MG63 (cell line): ENCODE data around the gene APC2. TPM values are rescaled to one million over a fixed set of nuclear protein-coding genes. Genes with fewer than 3 reads are reported as not detected.

Source experiments
- DNase-seq: peaks from one replicate; pipeline ENCODE4 v3.0.0-alpha.2; 2020
- H3K27me3 ChIP-seq: fragments of 250-450 bp; sonication (Bioruptor Pico); 2 replicates; pipeline ENCODE4 v1.5.1; 2020; ENCODE audit warnings: mild to moderate bottlenecking, moderate library complexity
- H3K36me3 ChIP-seq: fragments of 250-450 bp; sonication (Bioruptor Pico); 2 replicates; pipeline ENCODE4 v1.5.1; 2020; ENCODE audit warnings: mild to moderate bottlenecking, moderate library complexity
- H3K4me3 ChIP-seq: fragments of 250-450 bp; sonication (Bioruptor Pico); 2 replicates; pipeline ENCODE4 v1.5.1; 2020; ENCODE audit warnings: mild to moderate bottlenecking, moderate library complexity
- H3K9me3 ChIP-seq: fragments of 250-450 bp; sonication (Bioruptor Pico); 2 replicates; pipeline ENCODE4 v1.5.1; 2020; ENCODE audit warnings: mild to moderate bottlenecking, moderate library complexity
- total RNA-seq: library from RNA; depleted of rRNA; stranded (reverse); fragments of >200 nt; shearing (Covaris generic); gene quantifications from 2 replicates; pipeline ENCODE4 v1.2.3, GENCODE V29; 2014; ENCODE audit warnings: low replicate concordance; rRNA removed

Gene APC2, protein sequence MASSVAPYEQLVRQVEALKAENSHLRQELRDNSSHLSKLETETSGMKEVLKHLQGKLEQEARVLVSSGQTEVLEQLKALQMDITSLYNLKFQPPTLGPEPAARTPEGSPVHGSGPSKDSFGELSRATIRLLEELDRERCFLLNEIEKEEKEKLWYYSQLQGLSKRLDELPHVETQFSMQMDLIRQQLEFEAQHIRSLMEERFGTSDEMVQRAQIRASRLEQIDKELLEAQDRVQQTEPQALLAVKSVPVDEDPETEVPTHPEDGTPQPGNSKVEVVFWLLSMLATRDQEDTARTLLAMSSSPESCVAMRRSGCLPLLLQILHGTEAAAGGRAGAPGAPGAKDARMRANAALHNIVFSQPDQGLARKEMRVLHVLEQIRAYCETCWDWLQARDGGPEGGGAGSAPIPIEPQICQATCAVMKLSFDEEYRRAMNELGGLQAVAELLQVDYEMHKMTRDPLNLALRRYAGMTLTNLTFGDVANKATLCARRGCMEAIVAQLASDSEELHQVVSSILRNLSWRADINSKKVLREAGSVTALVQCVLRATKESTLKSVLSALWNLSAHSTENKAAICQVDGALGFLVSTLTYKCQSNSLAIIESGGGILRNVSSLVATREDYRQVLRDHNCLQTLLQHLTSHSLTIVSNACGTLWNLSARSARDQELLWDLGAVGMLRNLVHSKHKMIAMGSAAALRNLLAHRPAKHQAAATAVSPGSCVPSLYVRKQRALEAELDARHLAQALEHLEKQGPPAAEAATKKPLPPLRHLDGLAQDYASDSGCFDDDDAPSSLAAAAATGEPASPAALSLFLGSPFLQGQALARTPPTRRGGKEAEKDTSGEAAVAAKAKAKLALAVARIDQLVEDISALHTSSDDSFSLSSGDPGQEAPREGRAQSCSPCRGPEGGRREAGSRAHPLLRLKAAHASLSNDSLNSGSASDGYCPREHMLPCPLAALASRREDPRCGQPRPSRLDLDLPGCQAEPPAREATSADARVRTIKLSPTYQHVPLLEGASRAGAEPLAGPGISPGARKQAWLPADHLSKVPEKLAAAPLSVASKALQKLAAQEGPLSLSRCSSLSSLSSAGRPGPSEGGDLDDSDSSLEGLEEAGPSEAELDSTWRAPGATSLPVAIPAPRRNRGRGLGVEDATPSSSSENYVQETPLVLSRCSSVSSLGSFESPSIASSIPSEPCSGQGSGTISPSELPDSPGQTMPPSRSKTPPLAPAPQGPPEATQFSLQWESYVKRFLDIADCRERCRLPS (N-terminal part only)
- 0.59 and 2.0 TPM in 2 replicates for total RNA-seq

DNA sequence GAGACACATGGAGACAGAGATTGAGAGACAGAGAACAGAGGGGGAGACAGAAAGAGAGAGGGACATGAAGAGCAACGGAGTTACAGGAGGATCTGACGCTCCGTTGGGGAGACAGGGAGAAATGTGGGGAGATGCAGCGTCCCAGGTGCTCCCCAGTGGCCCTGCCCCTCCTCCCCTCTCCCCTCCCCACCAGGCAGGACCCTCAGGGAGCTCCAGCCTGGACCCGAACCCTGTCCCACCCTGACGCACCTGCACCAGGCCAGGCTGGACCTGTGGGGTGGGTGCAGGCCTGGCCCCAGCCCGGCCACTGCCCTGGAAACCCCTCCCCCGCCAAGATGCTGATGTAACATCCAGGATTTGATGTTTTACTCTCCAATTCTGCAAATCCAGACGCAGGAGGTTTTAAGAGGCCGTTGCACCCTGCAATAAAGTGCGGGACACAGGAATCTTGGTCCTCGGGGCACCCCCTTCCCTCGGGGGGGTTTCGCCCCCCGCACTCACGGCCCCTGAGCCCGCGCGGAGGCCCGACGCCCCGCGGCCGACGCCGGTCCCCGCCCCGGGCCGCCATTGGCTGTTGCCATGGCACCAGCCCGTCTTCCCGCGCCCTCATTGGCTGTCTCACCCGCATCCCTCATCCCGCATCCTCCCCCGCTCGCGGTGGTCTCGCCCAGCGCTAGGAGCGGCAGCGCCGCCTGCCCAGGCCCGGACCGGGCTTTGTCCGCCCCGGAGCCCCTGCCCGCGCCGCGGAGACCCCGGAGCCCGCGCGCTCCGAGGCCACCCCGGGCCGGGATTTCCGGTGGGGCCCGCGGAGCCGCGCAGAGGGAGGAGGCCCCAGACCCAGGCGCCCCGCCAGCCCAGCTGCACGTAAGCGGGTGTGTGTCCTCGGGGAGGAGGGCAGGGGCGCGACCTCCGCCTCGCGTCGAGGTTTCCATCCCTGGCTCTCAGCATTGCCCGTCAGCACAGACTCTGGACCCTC is at the start of gene APC2:
TSS of gene APC2 (plus strand) at position 655 of the 976 bp plus-strand sequence. CDS start 2,881 bp downstream, outside the sequence.
- no peaks in the 10 kb centered on the region for H3K36me3 ChIP-seq
- DNase-seq = no peak
- no peaks in the 10 kb centered on the region for H3K27me3 ChIP-seq
- no peak within 1 kb of the TSS for H3K4me3 ChIP-seq
- H3K9me3 ChIP-seq = no peaks in the 10 kb centered on the region

GRCh38 chr19:1400281-1401137 is 49.4 kb upstream of the APC2 start:
- Histone ChIP-seq H3K27me3 (no peaks in the 10 kb centered on the region), H3K4me3 (peak overlapping the region; percentile 49), H3K36me3 (no peaks in the 10 kb centered on the region), H3K9me3 (no peaks in the 10 kb centered on the region)
- DNase-seq = no peak

- Histone ChIP-seq H3K4me3 (peak within 1 kb of the TSS; percentile 49), H3K36me3 (no peaks in the 10 kb centered on the region), H3K27me3 (no peaks in the 10 kb centered on the region), H3K9me3 (no peaks in the 10 kb centered on the region)
- DNase-seq = peak; percentile 43
These were observed 48.6 kb upstream of the APC2 start, which contains the start of gene GAMT for GRCh38 chr19:1401138-1401888. Gene GAMT, minus strand, starts transcription at chr19:1401542. Its CDS starts 66 bp downstream, at chr19:1401476.

DNA sequence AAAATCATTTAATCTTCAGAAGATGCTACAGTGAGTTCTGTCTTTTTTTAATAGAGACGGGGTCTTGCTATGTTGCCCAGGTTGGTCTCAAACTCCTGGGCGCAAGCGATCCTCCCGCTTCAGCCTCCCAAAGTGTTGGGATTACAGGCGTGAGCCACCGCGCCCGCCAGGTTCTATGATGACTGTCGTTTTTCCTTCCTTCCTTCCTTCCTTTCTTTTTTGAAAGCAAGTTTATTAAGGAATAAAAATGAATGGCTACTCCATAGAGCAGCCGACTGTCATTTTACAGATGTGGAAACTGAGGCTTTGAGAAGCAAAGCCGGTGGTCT is 48.1 kb upstream of the APC2 start:
- H3K9me3 ChIP-seq = no peaks in the 10 kb centered on the region
- no peaks in the 10 kb centered on the region for H3K36me3 ChIP-seq
- H3K4me3 ChIP-seq = peak overlapping the region; percentile 49
- no peaks in the 10 kb centered on the region for H3K27me3 ChIP-seq
- no peak for DNase-seq

- DNase-seq = no peak
- Histone ChIP-seq H3K36me3 (no peaks in the 10 kb centered on the region), H3K27me3 (no peaks in the 10 kb centered on the region), H3K9me3 (no peaks in the 10 kb centered on the region), H3K4me3 (no peak overlapping the region)
These were observed 47.4 kb upstream of the APC2 start for GRCh38 chr19:1402411-1403070.

- no peaks in the 10 kb centered on the region; the same call in 1 of the 2 replicates for H3K36me3 ChIP-seq
These were observed 43.0 kb upstream of the APC2 start for GRCh38 chr19:1406774-1407527.

DNA sequence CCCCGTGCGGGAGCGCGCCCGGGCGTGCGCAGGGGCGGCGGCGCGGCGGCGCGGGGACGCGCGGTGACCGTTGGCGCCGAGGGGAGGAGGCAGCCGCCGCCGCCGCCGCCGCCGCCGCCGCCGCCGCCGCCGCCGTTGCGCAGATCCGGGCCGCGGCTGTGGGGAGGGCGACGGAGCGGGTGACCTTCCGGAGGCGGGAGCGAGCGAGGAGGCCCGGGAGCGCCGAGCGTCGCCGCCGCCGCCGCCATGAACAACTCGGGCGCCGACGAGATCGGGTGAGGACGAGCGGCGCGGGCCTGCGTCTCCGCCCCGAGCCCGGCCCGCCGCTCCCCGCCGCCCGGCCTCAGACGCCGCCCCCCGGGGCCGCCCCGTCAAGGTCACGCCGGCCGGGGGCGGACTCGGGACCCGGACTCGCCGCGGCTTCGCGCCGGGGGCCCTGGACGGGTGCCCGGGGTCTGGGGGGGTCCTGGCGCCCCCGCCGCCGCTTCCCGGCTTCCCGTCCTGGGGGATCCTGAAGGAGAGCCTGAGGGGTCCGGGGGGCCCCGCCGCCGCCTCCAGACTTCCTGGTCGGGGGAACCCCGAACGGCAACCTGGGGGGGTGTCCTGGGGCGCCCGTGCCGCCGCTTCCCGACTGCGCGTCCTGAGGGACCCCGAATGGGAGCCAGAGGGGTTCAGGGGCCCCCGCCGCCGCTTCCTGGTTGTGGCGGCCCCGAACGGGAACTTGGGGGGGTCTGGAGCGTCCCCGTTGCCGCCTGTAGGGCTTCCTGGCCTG is 42.2 kb upstream of the APC2 start, which contains the start of gene DAZAP1:
TSS of gene DAZAP1 (plus strand) at position 59 of the 772 bp plus-strand sequence. CDS start at position 247, 188 bp downstream.
- Histone ChIP-seq H3K27me3 (no peaks in the 10 kb centered on the region), H3K4me3 (peak within 1 kb of the TSS; percentile 79), H3K9me3 (no peaks in the 10 kb centered on the region), H3K36me3 (peaks cover under 1% of the 10 kb centered on the region)
- DNase-seq = peak; percentile 31

More at GRCh38 chr19:1406774-1407527, 43.0 kb upstream of the APC2 start:
- H3K9me3 ChIP-seq = no peaks in the 10 kb centered on the region
- DNase-seq = peak; percentile 95
- H3K4me3 ChIP-seq = peak overlapping the region; percentile 59
- H3K27me3 ChIP-seq = no peaks in the 10 kb centered on the region

- Histone ChIP-seq H3K27me3 (no peaks in the 10 kb centered on the region), H3K36me3 (peaks cover 7% of the 10 kb centered on the region), H3K9me3 (no peaks in the 10 kb centered on the region)
These were observed 41.4 kb upstream of the APC2 start for GRCh38 chr19:1408300-1409203.

GRCh38 chr19:1409204-1410005 is 40.5 kb upstream of the APC2 start:
- Histone ChIP-seq H3K9me3 (no peaks in the 10 kb centered on the region), H3K36me3 (peaks cover 9% of the 10 kb centered on the region), H3K4me3 (peak overlapping the region; percentile 79), H3K27me3 (no peaks in the 10 kb centered on the region)
- DNase-seq = no peak

More at GRCh38 chr19:1408300-1409203, 41.4 kb upstream of the APC2 start:
- H3K4me3 ChIP-seq = peak overlapping the region; percentile 79
- DNase-seq = no peak

DNA sequence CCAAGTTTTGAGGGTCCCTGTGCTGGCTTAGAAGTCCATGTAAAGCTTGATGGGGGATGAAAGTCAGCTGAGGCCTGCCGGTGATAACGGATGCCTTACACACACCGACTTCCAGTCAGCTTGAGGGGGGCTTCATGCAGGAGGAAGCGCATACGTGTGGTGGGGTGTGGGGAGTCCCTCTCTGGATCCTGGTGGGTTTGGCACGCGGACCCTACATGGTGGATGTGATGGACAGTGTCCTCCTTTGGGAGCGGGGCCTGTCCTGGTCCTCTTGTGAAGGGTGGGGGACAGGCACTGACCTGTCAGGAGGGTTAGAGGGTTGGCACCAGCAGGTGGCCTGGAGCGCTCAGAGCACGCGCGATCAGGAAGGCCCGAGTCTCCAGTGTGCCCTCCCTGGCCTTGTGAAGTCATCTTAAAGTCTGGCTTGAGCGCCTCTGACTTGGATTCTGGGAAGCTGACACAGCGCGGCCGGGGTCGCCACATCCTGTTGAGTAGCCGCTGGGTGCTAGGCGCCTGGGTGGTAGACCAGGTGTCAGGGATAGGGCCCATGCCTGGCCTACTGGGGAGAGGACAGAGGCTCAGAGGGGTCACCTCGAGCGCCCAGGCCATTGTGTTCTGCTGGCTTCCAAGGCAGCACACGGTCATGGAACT is 39.7 kb upstream of the APC2 start:
- DNase-seq = no peak
- no peak overlapping the region for H3K4me3 ChIP-seq

More for the DNA sequence above, 39.7 kb upstream of the APC2 start:
- Histone ChIP-seq H3K9me3 (no peaks in the 10 kb centered on the region), H3K36me3 (peaks cover 9% of the 10 kb centered on the region), H3K27me3 (no peaks in the 10 kb centered on the region)
